GM18505 (cell line): ENCODE data around the gene ECI1.

Experiments used
- ATAC-seq: cut with Tn5 transposase; IDR thresholded peaks from one replicate; pipeline ENCODE4 v1.9.1; 2021; ENCODE audit not compliant: unreplicated experiment
- POLR2A ChIP-seq: IDR thresholded peaks from 4 replicates; pipeline ENCODE4 v1.6.1; 2011; ENCODE audit warnings: borderline replicate concordance; ENCODE audit not compliant: insufficient read depth, insufficient read length; ENCODE audit errors: extremely low read depth

ECI1 gene

GRCh38 chr16:2251296-2252111 lies at the start of gene ECI1:
TSS of gene ECI1 (minus strand) at chr16:2251587. CDS start at chr16:2251566, 21 bp downstream.
- peak; percentile 87 for TF ChIP-seq POLR2A
- peak; percentile 81 for ATAC-seq

- TF ChIP-seq POLR2A = no peak
- no peak for ATAC-seq
Measured at GRCh38 chr16:2299915-2300192, 48.5 kb upstream of the ECI1 start.

- no peak for TF ChIP-seq POLR2A
- ATAC-seq = no peak
Measured at GRCh38 chr16:2299121-2299914, 47.9 kb upstream of the ECI1 start.

GRCh38 chr16:2298621-2299020 lies 47.2 kb upstream of the ECI1 start:
- no peak for ATAC-seq
- no peak for TF ChIP-seq POLR2A

- TF ChIP-seq POLR2A = no peak
- ATAC-seq = no peak
Measured at GRCh38 chr16:2297506-2297860, 46.1 kb upstream of the ECI1 start.

GRCh38 chr16:2296661-2297505 lies 45.5 kb upstream of the ECI1 start:
- TF ChIP-seq POLR2A = no peak
- ATAC-seq = no peak

GRCh38 chr16:2295056-2295798 lies 43.8 kb upstream of the ECI1 start:
- no peak for ATAC-seq
- TF ChIP-seq POLR2A = no peak

- TF ChIP-seq POLR2A = no peak
- ATAC-seq = no peak
Measured at GRCh38 chr16:2292221-2292620, 40.8 kb upstream of the ECI1 start.

- ATAC-seq = no peak
- no peak for TF ChIP-seq POLR2A
Measured at GRCh38 chr16:2289282-2289681, 37.9 kb upstream of the ECI1 start.

- TF ChIP-seq POLR2A = no peak
- ATAC-seq = no peak
Measured at GRCh38 chr16:2288726-2289125, 37.3 kb upstream of the ECI1 start.

- no peak for ATAC-seq
Measured at GRCh38 chr16:2287916-2288547, 36.6 kb upstream of the ECI1 start.

GRCh38 chr16:2286550-2286949 lies 35.2 kb upstream of the ECI1 start:
- no peak for TF ChIP-seq POLR2A
- ATAC-seq = no peak

More at GRCh38 chr16:2287916-2288547, 36.6 kb upstream of the ECI1 start:
- TF ChIP-seq POLR2A = no peak
